ENCODE results near the gene SLC5A10.

- TF ChIP-seq, protein P1, sequence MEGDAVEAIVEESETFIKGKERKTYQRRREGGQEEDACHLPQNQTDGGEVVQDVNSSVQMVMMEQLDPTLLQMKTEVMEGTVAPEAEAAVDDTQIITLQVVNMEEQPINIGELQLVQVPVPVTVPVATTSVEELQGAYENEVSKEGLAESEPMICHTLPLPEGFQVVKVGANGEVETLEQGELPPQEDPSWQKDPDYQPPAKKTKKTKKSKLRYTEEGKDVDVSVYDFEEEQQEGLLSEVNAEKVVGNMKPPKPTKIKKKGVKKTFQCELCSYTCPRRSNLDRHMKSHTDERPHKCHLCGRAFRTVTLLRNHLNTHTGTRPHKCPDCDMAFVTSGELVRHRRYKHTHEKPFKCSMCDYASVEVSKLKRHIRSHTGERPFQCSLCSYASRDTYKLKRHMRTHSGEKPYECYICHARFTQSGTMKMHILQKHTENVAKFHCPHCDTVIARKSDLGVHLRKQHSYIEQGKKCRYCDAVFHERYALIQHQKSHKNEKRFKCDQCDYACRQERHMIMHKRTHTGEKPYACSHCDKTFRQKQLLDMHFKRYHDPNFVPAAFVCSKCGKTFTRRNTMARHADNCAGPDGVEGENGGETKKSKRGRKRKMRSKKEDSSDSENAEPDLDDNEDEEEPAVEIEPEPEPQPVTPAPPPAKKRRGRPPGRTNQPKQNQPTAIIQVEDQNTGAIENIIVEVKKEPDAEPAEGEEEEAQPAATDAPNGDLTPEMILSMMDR (IDR thresholded peaks at IDR 0.05), result no peak
- no peak for TF ChIP-seq ZFX (IDR thresholded peaks at IDR 0.05; ENCODE audit: borderline replicate concordance)
Observed at GRCh38 chr17:18947866-18948265, 4.1 kb upstream of the SLC5A10 start.
